Neuronal stem cell (in vitro differentiated cells): ENCODE data around the gene NR2F6.

ENCODE experiments used
- DNase-seq: peaks from one replicate; pipeline ENCODE4 v3.0.0-alpha.2; 2013; ENCODE audit warnings: low spot score
- H2AFZ ChIP-seq: one replicate; pipeline ENCODE4 v1.6.1; 2013; ENCODE audit warnings: mild to moderate bottlenecking, low read length, inconsistent platforms
- H2AK5ac ChIP-seq: 2 replicates; pipeline ENCODE4 v1.6.1; 2013; ENCODE audit warnings: low read depth, mild to moderate bottlenecking, inconsistent platforms, low read length, moderate library complexity, mixed read lengths
- H2BK120ac ChIP-seq: 2 replicates; pipeline ENCODE4 v1.6.1; 2013; ENCODE audit warnings: low read depth, mild to moderate bottlenecking, inconsistent platforms, low read length, moderate library complexity, mixed read lengths
- H2BK12ac ChIP-seq: one replicate; pipeline ENCODE4 v1.6.1; 2013; ENCODE audit warnings: low read length, inconsistent platforms
- H2BK15ac ChIP-seq: 2 replicates; pipeline ENCODE4 v1.6.1; 2013; ENCODE audit warnings: mild to moderate bottlenecking, low read length, inconsistent platforms, mixed read lengths
- H2BK5ac ChIP-seq: one replicate; pipeline ENCODE4 v1.6.1; 2013; ENCODE audit warnings: inconsistent platforms, mild to moderate bottlenecking, low read length, moderate library complexity
- H3K14ac ChIP-seq: one replicate; pipeline ENCODE4 v1.6.1; 2013; ENCODE audit warnings: low read length, inconsistent platforms
- H3K18ac ChIP-seq: 2 replicates; pipeline ENCODE4 v1.6.1; 2013; ENCODE audit warnings: low read length, inconsistent platforms
- H3K23ac ChIP-seq: 2 replicates; pipeline ENCODE4 v1.6.1; 2013; ENCODE audit warnings: low read depth, mild to moderate bottlenecking, mixed read lengths, low read length, inconsistent platforms; ENCODE audit not compliant: poor library complexity
- H3K27ac ChIP-seq: replicated peaks from 3 replicates; pipeline ENCODE4 v1.5.1; 2013; ENCODE audit warnings: low read length, inconsistent platforms
- H3K27me3 ChIP-seq, 3 experiments: 2 replicates each; pipeline ENCODE4 v1.6.1; 2013; ENCODE audit warnings: low read length in 3 of 3, mild to moderate bottlenecking in 2 of 3, inconsistent platforms in 1 of 3, low read depth in 1 of 3, mixed read lengths in 1 of 3, moderate library complexity in 1 of 3; ENCODE audit not compliant: control insufficient read depth in 3 of 3, insufficient read depth in 3 of 3
- H3K36me3 ChIP-seq, 2 donors: replicated peaks in 1 of 2; 2 replicates each; pipeline ENCODE4 v1.6.1; 2013; ENCODE audit warnings: low read length in 2 of 2; ENCODE audit not compliant: control insufficient read depth in 2 of 2, insufficient read depth in 2 of 2
- H3K4ac ChIP-seq: 2 replicates; pipeline ENCODE4 v1.6.1; 2013; ENCODE audit warnings: inconsistent platforms, mild to moderate bottlenecking, low read length, moderate library complexity
- H3K4me1 ChIP-seq, 2 donors: 1 replicate in 1 of 2; 2 replicates in 1 of 2; pipeline ENCODE4 v1.6.1; 2013; ENCODE audit warnings: low read length in 2 of 2, low read depth in 1 of 2; ENCODE audit not compliant: control insufficient read depth in 2 of 2, insufficient read depth in 1 of 2
- H3K4me2 ChIP-seq: one replicate; pipeline ENCODE4 v1.6.1; 2013; ENCODE audit warnings: mild to moderate bottlenecking, low read length, inconsistent platforms; ENCODE audit not compliant: insufficient read depth, poor library complexity, severe bottlenecking
- H3K4me3 ChIP-seq, 2 donors: 2 replicates each; pipeline ENCODE4 v1.5.1; 2013; ENCODE audit warnings: low read length in 2 of 2, mild to moderate bottlenecking in 2 of 2, inconsistent platforms in 1 of 2, moderate library complexity in 1 of 2
- H3K79me1 ChIP-seq: one replicate; pipeline ENCODE4 v1.6.1; 2013; ENCODE audit warnings: low read depth, mild to moderate bottlenecking, inconsistent platforms, low read length, moderate library complexity
- H3K9ac ChIP-seq: one replicate; pipeline ENCODE4 v1.6.1; 2013; ENCODE audit warnings: mild to moderate bottlenecking, low read depth, low read length, inconsistent platforms; ENCODE audit not compliant: poor library complexity
- H3K9me3 ChIP-seq, 2 donors: replicated peaks in 1 of 2; 2 replicates each; pipeline versions ENCODE3 to v1.6.1; 2013; ENCODE audit warnings: low read length in 2 of 2, mild to moderate bottlenecking in 2 of 2, inconsistent platforms in 1 of 2, low read depth in 1 of 2, mixed read lengths in 1 of 2, moderate library complexity in 1 of 2; ENCODE audit not compliant: control insufficient read depth in 2 of 2, insufficient read depth in 1 of 2
- H4K8ac ChIP-seq: one replicate; pipeline ENCODE4 v1.6.1; 2013; ENCODE audit warnings: low read depth, mild to moderate bottlenecking, inconsistent platforms, low read length, moderate library complexity
- H4K91ac ChIP-seq: one replicate; pipeline ENCODE4 v1.6.1; 2013; ENCODE audit warnings: low read length, low read depth, mild to moderate bottlenecking, inconsistent platforms; ENCODE audit not compliant: poor library complexity
- WGBS, 2 donors: extraction: QIAGEN DNeasy Blood & Tissue Kit; methylation state at CpG; one replicate each; pipeline ENCODE4 v1.1.7; 2013; ENCODE audit warnings: missing lambda C conversion rate in 2 of 2, mixed read lengths in 1 of 2; ENCODE audit not compliant: insufficient read length in 2 of 2, insufficient replicate concordance in 1 of 2; ENCODE audit errors: extremely low coverage in 2 of 2; 5-methylcytosine and 5-hydroxymethylcytosine counted together

Gene NR2F6

DNA sequence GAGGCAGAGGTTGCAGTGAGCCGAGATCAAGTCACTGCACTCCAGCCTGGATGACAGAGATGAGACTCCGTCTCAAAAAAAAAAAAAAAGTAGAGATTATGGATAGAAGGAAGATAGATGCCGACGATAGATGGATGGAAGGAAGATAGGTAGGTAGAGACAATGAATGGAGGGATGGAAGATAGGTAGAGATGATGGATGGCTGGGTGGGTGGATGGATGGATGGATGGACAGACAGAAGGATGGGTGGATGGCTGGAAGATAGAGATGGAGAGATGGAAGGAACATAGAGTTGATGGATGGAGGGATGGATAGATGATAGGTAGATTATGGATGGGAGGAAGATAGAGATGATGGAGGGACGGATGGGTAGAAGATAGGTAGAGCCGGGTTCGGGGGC, 49.1 kb downstream of the NR2F6 start:
- no peaks in the 10 kb centered on the region for H3K27me3 ChIP-seq
- H2BK120ac ChIP-seq, result no peak overlapping the region
- H3K27ac ChIP-seq, result no peak overlapping the region
- H3K36me3 ChIP-seq, result peaks cover 40 to 91% of the 10 kb centered on the region in 2 donors
- no peak overlapping the region for H3K4me3 ChIP-seq
- H3K9me3 ChIP-seq, result no peaks in the 10 kb centered on the region
- no peak overlapping the region for H3K14ac ChIP-seq
- no peaks in the 10 kb centered on the region for H3K4me1 ChIP-seq
- no peak overlapping the region for H2AK5ac ChIP-seq
- no peak overlapping the region for H4K91ac ChIP-seq
- H3K4me2 ChIP-seq, result no peak overlapping the region
- WGBS, 2 donors, result 100% methylated on average over 3 of the region's 7 CpGs; no CpG with 5 or more reads in 1 of the 2 donors
- DNase-seq, result no peak
- peaks cover 1% of the 10 kb centered on the region for H3K79me1 ChIP-seq
- H3K4ac ChIP-seq, result no peak overlapping the region
- H3K9ac ChIP-seq, result no peak overlapping the region
- no peak overlapping the region for H2BK5ac ChIP-seq
- H2BK15ac ChIP-seq, result no peak overlapping the region
- no peak overlapping the region for H4K8ac ChIP-seq
- no peak overlapping the region for H3K18ac ChIP-seq
- H3K23ac ChIP-seq, result no peak overlapping the region
- H2AFZ ChIP-seq, result no peak overlapping the region
- no peak overlapping the region for H2BK12ac ChIP-seq

- H3K27ac ChIP-seq, result no peak overlapping the region
- H3K18ac ChIP-seq, result no peak overlapping the region
- no peak overlapping the region for H3K23ac ChIP-seq
- DNase-seq, result no peak
- H2BK15ac ChIP-seq, result no peak overlapping the region
- no peak overlapping the region for H2BK5ac ChIP-seq
- no peak overlapping the region for H3K4me3 ChIP-seq
- H2BK12ac ChIP-seq, result no peak overlapping the region
- no peak overlapping the region for H2AK5ac ChIP-seq
- no peak overlapping the region for H3K9ac ChIP-seq
- no peaks in the 10 kb centered on the region for H3K4me1 ChIP-seq
- H3K36me3 ChIP-seq, result peaks cover 40 to 91% of the 10 kb centered on the region in 2 donors
- no peak overlapping the region for H4K8ac ChIP-seq
- no CpG with 5 or more reads among the region's 23 CpGs for WGBS, 2 donors
- H3K14ac ChIP-seq, result peak overlapping the region; percentile 8
- no peak overlapping the region for H3K4ac ChIP-seq
- H3K4me2 ChIP-seq, result no peak overlapping the region
- H3K9me3 ChIP-seq, result no peaks in the 10 kb centered on the region
- H4K91ac ChIP-seq, result no peak overlapping the region
- no peak overlapping the region for H2AFZ ChIP-seq
- H2BK120ac ChIP-seq, result no peak overlapping the region
- peaks cover 1% of the 10 kb centered on the region for H3K79me1 ChIP-seq
- H3K27me3 ChIP-seq, result no peaks in the 10 kb centered on the region
These were observed 50.6 kb downstream of the NR2F6 start for GRCh38 chr19:17195106-17195505.

GRCh38 chr19:17194608-17195007, 51.1 kb downstream of the NR2F6 start:
- no peak overlapping the region for H2BK5ac ChIP-seq
- no peak overlapping the region for H3K4me2 ChIP-seq
- no peak overlapping the region for H3K4ac ChIP-seq
- no peak overlapping the region for H2AK5ac ChIP-seq
- no peak overlapping the region for H4K91ac ChIP-seq
- no peak overlapping the region for H2BK120ac ChIP-seq
- no peak overlapping the region for H3K27ac ChIP-seq
- H3K14ac ChIP-seq, result no peak overlapping the region
- no peaks in the 10 kb centered on the region for H3K27me3 ChIP-seq
- no peak overlapping the region for H3K4me3 ChIP-seq
- no peak overlapping the region for H3K18ac ChIP-seq
- no peak for DNase-seq
- H3K36me3 ChIP-seq, result peaks cover 39 to 90% of the 10 kb centered on the region in 2 donors
- WGBS, 2 donors, result no CpG with 5 or more reads among the region's 16 CpGs
- H2BK12ac ChIP-seq, result no peak overlapping the region
- H3K9me3 ChIP-seq, result no peaks in the 10 kb centered on the region
- no peak overlapping the region for H3K23ac ChIP-seq
- no peak overlapping the region for H3K9ac ChIP-seq
- H2BK15ac ChIP-seq, result no peak overlapping the region
- H2AFZ ChIP-seq, result no peak overlapping the region
- no peaks in the 10 kb centered on the region for H3K4me1 ChIP-seq
- no peak overlapping the region for H4K8ac ChIP-seq
- peaks cover 1% of the 10 kb centered on the region for H3K79me1 ChIP-seq

DNA sequence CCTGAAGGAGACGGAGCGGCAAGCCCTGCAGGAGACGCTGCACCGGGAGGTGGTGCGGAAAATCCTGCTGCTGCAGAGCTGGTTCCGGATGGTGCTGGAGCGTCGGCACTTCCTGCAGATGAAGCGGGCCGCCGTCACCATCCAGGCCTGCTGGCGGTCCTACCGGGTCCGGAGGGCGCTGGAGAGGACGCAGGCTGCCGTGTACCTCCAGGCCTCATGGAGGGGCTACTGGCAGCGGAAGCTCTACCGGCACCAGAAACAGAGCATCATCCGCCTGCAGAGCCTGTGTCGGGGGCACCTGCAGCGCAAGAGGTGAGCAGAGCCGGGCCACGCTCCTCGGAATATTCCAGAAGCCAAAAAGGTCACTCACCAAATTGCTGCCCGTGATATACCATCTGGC, 53.0 kb downstream of the NR2F6 start:
- Histone ChIP-seq H2BK120ac (no peak overlapping the region), H3K23ac (peak overlapping the region; percentile 22), H3K79me1 (no peaks in the 10 kb centered on the region), H2AK5ac (no peak overlapping the region), H3K9ac (no peak overlapping the region), H2BK12ac (no peak overlapping the region), H4K8ac (no peak overlapping the region), H3K9me3 (no peaks in the 10 kb centered on the region), H2BK15ac (no peak overlapping the region), H3K4me1 (no peaks in the 10 kb centered on the region), H3K27ac (no peak overlapping the region), H4K91ac (no peak overlapping the region), H3K18ac (no peak overlapping the region), H3K36me3 (peaks cover 41 to 91% of the 10 kb centered on the region in 2 donors), H2AFZ (no peak overlapping the region), H3K4me2 (no peak overlapping the region), H3K4ac (no peak overlapping the region), H3K4me3 (no peak overlapping the region), H2BK5ac (no peak overlapping the region), H3K14ac (no peak overlapping the region), H3K27me3 (no peaks in the 10 kb centered on the region)
- no peak for DNase-seq
- WGBS, 2 donors, result no CpG with 5 or more reads among the region's 26 CpGs
